ENCODE results near the gene ADCY7.

ADCY7 gene

DNA sequence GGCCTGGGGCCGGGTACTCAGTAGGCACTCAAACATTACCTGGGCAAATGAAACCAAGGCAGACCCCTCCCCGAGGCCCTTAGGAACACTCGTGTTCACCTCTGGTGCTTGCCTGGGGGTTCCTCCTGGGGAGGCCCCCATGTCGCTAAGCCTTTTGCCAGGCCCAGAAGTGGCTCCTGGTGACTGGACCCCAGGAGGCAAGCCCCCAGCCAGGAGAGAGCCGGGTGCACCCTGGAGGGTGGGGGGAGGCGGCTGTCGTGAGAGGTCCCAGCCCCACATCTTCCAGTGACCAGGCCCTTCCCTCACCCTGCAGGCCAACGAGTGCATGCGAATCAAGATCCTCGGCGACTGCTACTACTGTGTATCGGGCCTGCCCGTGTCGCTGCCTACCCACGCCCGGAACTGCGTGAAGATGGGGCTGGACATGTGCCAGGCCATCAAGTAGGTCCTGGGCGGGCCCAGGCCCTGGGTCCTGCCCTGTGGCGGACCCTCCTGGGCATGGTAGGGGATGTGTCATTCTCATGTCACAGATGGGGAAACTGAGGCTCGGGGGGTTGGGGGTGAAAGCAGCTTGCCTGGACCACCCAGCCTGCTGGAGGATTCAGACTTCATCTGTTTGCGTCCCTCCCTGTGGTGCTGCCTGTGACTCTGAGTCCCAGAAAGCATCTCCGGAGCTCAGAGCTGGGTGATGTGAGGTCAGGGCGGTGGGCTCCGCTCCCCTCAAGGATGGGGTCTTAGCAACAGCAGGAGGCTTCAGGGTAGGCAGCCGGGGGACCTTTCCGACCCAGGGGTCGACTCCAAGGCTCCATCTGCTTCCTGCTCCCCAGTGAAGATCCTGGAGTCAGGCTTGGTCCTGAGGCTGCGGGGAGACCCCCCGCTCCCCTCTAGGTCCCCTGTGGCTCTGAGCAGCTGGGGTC lies 32.5 kb downstream of the ADCY7 start:
- DNase-seq (ENCODE audit: low spot score), result no peak

DNA sequence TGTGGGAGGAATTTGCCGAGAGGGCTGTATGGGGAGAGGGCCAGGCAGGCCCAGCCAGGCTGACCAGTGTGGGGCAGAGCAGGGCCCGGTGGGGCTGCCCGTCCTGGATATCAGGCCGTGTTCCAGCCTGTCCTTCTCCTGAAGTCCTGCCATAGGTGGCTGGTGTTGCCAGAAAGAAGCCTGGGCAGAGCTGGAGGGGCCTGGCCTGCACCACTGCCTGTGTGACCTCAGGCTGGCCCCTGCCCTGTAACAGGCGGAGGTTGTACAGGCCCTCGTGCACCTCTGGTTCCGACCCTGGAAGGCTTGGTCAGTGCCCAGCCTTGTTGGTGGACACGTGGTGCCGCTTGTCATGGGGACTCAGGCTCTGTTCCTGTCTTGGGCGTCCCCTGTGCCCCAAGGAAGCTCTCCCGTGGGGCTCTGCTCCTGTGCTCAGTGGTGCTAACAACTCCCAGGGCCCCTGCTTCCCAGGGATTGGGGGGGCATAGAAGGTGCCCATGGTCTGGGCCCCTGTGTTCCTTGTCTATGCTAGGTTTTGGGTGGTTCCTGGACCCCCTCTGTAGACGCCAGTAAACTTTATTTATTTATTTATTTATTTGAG lies 33.3 kb downstream of the ADCY7 start:
- DNase-seq (ENCODE audit: low spot score), result no peak

DNA sequence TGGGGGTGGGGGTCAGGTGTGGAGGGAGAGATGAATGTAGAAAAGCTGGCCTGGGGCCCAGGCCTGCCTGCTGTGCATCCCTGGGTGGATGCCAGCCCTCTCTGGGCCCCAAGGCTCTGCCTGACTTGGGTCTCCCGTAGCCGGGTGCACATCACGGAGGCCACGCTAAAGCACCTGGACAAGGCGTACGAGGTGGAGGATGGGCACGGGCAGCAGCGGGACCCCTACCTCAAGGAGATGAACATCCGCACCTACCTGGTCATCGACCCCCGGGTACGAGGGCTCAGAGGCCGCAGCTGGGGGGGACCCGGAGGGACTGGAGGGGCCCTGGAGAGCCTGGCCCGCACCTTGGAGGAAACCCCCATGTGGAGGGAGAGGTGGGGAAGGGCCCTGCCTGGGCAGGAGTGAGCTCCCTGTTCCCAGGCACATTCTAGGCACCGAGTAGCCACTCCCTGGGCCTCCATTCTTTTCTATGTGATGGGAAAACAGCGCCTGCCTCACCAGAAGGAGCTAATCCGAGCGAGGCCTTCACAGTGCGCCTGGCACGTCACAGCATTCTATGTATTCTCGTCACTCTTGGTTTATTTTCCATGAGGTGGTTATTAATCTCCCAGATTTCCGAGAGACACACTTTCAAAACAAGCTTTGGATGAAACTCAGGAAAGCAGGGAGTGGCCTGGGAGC lies 34.7 kb downstream of the ADCY7 start:
- DNase-seq (ENCODE audit: low spot score), result no peak

DNA sequence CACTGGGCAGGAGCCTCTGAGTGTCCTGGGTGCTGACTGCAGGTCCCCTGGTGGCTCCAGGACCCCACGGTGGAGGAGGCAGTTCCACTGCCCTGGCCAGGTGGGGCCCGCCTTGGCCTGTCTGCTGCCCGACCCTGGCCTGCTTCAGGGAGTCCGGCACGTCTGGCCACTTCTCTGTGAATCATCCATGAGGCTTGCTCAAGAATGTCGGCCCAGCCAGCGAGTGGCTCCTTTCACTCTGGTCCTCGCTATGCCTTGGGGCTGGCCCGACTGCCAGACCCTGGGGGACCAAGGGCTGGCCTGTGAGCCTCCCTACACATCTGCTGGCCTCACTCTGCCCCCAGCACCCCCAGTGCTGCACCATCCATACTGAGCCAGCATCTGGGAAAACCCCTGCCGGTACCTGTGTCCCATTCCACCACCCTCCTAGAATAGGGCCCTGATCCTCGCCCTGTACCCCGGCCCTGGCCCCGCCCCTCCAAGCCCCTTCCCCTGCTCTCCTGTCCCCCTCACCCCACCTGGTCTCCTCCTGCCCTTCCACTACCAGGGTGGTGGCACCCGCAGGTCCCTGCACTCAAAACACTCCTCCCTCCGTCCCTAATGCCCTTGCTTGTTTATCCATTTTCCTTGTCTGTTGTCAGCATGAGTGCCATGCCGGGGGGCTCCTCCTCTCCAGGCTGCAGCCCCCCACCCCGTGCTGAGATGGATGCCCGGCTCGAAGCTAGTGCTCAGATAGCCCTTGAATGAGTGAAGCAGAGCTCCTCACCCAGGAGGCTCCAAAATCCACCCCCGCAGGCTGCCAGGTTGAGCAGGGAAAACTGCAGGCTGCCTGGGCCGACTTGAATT lies 35.5 kb downstream of the ADCY7 start:
- no peak for DNase-seq (ENCODE audit: low spot score)

DNA sequence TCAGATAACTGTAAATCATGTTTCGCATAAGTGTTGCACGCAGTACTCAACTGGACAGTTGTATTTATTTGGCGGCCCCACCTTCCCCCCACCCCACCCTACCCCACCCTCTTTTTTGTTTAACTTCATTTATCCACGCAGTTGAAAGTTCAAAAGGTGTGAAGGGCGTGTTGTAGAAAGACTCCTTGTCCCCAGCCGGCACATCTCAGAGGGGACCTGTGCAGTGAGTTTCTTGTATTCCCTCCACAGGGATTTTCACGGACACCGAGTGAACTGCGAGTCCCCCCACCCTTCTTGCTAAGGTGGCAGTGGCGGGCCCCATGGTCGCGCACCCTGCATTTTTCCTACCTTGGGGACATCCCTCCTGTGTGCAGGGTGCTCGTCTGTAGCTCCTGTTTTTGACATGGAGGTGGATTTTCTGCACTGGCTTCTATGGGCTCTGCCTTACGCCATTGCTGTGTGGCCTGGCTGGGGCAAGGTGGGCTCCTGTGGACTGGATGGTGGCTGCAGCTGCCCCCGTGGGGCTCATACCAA lies 36.2 kb downstream of the ADCY7 start:
- no peak for DNase-seq (ENCODE audit: low spot score)

DNA sequence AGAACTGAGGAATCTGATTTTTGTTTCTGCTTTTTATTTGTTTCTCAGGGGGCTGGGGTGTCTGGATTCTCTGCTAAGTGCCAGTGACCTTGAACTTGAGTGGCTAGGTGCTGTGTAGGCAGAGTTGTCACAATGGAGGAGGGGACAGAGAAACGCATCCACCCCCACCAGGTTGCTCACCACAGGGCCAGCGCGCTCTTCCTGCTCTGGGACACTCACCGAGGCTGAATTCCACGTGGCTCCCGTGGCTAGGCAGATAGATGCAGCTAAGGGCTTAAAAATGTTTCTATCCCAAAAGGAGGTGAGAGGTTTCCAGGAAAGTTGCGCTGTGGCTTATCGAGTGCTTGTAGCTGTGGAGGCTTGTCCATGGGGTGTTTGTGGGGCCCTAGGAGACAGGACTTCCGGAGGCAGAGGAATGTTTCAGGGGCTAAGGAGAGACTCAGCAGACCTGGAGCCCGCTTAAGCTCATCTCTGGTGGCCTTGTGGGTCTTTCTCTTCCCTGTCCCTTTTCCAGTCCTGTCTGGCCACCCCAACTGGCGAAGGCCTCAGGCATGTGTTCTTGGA lies 36.8 kb downstream of the ADCY7 start:
- no peak for DNase-seq (ENCODE audit: low spot score)

DNA sequence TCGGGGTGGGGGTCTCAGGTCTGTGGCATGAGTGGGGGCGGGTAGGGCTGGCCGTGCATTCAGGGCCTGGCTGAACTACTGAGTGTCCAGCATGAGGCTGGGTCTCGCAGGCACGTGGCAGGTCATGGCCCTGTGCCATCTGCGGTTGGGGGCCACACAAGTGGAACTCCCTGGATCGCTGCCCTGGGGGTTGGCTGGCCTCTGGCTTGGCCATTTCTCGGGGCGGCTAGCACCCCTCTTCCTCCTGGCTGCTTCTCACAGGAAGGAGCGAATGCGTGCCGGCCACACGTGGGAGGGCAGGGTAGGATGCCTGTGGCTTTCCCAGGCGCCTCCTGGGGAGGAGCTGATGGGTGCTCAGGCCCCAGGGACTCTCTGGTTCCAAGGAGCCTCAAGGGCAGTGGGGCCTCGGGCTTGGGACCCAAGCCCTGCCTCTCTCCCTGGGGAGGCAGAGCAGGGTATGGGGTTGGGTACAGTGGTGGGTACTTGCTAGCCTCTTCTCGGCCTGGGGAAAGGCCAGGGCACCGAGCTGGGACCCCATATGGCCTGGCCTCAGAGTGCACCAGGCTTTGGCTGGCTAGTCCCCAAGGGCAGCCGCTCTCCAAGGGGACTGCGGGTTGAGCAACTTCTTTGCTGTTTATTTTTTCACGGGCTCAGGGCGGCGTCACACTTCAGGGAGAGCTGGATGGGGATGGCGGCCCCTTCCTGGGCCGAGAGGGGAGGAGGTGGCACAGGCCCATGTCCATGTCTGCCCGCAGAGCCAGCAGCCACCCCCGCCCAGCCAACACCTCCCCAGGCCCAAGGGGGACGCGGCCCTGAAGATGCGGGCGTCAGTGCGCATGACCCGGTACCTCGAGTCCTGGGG lies 37.5 kb downstream of the ADCY7 start:
- DNase-seq (ENCODE audit: low spot score), result no peak

DNA sequence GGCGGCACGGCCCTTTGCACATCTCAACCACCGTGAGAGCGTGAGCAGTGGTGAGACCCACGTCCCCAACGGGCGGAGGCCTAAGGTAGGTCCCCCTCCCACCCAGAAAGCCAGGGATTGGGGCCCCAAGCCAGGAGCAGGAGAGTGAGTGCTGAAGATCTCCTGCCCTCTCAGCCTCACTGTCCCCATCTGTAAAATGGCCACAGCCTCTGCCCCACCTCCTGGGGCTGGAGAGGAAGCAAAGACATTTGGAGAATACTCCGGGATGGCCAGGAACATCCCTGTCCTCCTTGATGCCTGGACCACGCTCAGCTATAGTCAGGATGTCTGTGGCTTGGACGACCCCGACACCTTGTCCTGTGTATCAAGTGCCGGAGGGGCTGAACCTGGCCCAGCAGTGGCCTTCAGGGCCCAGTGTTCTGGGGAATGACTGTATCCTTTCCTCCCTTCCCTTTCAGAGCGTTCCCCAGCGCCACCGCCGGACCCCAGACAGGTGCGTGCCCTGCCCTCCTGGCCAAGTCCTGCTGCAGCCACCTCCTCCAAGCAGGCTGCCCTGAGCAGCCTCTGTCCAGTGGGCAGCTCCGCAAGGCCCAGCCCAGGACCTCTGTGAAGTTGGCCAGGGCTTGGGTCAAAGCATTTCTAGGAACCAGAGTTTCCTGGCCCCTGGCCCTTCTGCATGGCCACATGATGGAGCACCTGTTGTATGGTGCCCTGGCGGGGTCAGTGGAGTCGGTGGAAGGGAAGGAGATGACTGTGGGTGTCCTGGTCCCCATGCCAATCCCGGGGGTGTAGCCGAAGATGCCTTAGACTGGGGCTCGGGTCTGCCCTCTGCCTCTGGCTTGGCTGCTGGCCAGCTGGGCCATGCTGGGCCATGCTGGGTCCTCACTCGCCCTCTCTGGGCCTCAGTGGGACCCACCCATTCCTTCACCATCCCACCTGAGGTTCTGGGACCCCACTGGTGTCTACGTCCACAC lies 38.4 kb downstream of the ADCY7 start:
- DNase-seq (ENCODE audit: low spot score), result no peak

DNA sequence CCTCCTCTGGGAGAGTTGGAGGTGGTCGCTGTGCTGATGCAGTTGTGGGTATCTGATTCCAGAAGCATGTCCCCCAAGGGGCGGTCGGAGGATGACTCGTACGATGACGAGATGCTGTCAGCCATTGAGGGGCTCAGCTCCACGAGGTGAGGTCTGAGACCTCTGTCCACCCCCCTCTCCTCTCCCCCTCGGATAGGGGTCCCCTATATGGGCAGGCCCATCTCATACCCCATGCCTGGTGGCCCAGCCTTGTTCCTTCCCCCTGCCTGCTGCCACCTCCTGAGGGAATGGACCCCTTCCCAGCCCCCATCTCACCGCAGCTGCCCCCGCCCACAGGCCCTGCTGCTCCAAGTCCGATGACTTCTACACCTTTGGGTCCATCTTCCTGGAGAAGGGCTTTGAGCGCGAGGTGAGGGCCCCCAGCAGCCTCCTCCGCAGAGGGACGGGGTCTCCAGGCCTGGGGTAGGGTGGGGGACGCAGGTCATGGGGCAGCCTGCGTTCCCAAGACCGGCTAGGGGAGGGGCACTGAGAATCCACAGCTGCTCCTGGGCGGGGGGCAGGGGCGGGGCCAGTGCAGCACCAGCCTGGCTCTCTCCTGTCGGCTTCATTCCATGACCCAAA lies 39.2 kb downstream of the ADCY7 start:
- DNase-seq (ENCODE audit: low spot score), result no peak

DNA sequence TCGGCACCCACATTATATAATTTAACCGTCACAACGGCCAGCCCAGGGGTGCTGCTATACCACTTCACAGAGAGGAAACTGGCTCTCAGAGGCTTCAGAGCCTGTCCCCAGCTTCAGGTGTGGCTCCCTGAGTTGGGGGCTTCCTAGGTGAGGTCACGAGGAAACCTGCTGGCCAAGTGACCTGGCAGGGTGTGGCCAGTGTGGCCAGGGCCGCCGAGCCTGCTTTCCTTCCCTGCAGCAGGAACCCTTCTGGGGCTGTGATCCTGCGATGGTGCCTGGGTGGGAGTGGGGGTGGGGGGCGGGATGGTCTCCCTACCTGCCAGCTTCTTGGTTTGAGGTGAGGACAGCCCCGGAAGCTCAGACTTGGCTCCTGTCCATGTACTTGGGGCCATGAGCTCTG lies 39.9 kb downstream of the ADCY7 start:
- DNase-seq (ENCODE audit: low spot score), result no peak

DNA sequence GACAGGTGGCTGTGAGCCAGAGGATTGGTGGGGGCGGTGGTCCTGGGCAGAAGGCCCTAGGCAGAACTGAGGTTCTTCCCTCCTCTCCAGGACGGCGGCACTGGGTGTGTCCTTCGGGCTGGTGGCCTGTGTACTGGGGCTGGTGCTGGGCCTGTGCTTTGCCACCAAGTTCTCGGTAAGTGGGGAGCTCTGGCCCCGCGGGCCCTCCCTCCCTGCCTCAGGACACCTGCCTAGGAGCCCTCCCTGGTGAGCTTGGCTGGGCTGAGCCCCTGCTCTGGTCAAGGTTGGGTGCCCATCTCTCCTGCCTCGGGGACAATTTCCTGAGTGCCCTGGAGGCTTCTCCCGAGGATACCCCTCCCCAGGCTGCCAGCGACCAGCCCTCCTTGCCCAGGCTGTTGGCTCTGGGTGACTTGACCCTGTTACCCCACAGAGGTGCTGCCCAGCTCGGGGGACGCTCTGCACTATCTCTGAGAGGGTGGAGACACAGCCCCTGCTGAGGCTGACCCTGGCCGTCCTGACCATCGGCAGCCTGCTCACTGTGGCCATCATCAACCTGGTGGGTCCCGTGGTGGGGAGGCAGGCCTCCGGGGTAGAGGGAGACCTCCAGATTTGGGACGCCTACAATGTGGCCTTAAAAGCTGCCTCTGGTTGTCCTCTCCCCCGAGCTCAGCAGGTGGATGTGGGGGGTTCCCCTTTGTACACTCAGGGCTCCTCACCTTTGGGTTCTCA lies 42.0 kb downstream of the ADCY7 start:
- DNase-seq (ENCODE audit: low spot score), result no peak

DNA sequence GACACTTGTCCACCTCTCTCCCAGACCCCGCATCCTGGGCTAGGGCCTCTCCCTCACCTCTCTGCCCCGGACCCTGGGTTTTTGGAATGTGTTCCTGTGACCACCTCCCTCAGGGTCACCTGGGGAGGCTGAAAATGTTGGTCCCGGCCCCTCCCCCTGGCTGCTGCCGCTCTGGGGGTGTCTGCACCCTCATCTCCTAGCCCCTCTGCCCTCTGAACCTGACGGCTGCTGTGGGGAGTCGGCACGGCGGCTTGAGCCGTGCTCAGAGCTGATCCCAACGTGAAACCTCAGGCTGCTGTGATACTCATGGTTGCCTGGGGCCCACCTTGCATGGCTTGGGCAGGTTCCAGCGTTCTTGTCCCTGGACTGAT lies 42.8 kb downstream of the ADCY7 start:
- DNase-seq (ENCODE audit: low spot score), result no peak

DNA sequence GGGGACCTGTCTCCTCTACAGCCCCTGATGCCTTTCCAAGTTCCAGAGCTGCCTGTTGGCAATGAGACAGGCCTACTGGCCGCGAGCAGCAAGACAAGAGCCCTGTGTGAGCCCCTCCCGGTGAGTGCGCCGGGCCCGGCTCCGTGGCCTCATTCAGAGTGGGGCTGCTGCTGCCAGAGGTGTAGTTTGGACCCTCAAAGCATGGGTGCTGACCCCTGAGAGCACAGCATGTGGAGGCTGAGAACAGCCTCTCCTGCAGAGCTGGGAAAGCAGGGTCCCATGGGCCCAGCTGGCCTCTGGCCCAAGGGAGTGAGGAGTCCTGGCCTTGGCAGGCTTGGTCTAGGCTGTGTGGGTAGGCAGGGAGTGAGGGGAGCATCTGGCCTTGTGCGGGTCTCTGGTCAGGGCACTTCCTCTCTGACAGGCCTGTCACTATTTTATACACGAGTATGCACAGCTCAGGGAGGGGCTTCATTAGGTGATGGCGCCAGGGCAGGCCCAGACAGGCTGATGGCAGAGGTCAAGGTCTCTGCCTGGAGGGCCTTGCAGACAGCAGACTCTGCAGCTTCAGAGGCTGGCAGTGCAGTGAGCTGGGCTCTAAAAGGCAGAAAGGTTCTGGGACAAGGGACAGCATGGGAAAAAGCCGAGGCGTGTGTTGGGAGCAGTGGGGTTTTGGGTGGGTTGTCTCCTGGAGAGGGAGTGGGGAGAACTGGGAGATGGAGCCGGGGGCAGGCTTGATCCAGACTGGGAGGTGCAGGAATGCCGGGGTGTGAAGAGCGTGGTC lies 43.4 kb downstream of the ADCY7 start:
- DNase-seq (ENCODE audit: low spot score), result no peak

DNA sequence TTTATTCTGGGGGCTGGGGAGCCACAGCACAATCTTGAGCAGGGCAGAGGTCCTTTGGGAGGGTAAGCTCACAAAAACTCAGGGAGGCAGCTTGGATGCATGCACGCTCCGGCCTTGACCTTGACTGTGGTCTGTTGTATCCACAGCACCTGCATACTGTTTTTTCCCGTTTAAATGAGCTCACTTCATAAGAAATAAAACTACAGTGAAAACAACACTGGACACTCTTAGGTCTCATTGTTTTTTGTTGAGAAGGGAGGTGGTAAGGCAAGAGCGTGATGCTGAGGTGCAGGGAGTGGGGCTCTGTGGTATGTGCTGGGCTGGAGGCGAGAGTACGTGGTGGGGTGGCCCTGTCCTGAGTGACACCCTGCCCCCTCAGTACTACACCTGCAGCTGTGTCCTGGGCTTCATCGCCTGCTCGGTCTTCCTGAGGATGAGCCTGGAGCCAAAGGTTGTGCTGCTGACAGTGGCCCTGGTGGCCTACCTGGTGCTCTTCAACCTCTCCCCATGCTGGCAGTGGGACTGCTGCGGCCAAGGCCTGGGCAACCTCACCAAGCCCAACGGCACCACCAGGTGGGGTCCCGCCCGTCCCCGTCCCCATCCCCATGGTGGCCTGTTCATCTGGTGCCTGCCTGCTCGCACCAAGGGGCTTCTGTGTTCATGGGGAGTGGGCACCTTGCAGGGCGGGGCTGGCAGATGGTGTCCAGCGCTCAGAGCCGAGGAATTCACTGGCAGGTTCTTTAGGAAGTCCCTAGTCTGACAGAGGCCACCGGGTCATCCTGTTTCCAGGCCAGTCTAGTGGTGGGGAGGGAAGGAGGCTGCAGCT lies 44.2 kb downstream of the ADCY7 start:
- DNase-seq (ENCODE audit: low spot score), result no peak

DNA sequence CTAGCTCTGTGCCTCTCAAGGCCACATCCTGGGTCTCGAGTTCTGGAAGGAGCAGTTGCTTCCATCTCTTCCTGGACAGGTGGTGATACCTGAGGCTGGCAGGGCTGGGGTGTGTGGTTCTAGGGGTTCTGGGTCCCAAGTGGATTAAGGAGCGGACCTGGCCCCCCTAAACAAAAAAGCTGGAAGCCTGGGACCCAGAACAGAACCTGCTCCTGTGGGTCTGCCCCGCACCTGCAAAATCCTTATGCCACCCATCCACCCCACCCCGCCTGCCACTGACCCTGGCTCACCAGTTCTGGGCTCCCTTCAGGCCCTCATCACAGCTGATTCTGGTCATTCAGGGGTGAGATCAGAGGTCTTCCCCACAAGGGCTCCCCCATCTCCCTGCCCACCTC lies 44.8 kb downstream of the ADCY7 start:
- DNase-seq (ENCODE audit: low spot score), result no peak

DNA sequence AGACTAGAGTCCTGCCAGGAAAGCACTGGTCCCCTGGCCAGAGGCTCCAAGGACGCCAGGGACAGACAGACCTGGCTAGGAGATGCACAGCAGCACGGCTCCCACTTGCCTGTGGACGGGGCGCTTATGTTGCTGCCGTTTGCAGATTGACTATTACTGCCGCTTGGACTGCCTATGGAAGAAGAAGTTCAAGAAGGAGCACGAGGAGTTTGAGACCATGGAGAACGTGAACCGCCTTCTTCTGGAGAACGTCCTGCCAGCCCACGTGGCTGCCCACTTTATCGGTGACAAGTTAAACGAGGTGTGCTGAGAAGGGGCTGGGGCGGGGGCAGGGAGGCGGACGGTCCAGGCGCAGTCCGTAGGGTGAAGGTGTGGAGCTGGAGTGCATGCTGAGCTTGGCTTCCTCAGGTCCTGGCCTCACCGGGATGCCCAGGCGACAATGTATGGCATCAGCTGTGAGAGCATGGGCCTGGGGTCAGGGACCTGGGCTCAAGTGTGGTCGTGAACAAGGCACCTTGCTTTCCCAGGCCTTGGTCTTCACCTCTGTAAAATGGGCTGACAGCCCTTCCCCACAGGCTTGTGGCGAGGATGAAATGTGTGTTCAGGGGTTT lies 45.6 kb downstream of the ADCY7 start:
- DNase-seq (ENCODE audit: low spot score), result no peak
